HG02884 (cell line): ENCODE data around the gene CPEB4.

ENCODE experiments used
- ATAC-seq: cut with Tn5 transposase; IDR thresholded peaks from one replicate; pipeline ENCODE4 v1.9.1; 2021; ENCODE audit warnings: mild to moderate bottlenecking, moderate library complexity; ENCODE audit not compliant: unreplicated experiment

Gene CPEB4

DNA sequence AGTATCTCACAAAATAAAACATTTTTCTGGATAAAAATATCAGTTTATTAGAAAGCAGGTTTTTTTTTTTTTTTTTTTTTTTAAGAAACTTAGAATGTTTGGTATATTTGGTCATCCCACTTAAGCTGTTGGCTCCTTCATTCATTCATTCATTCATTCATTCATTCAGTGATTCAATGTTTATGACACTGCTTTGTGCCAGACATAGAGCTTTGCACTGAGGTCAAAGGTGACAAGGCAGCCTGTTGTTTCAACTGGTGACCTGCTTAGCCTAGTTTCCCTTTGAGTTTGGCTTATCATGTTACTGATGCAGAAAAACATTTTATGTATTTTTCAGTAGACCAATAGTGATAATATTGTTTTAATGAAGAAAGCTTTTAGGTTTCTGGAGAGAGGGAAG lies 23.5 kb downstream of the CPEB4 start:
- no peak for ATAC-seq

DNA sequence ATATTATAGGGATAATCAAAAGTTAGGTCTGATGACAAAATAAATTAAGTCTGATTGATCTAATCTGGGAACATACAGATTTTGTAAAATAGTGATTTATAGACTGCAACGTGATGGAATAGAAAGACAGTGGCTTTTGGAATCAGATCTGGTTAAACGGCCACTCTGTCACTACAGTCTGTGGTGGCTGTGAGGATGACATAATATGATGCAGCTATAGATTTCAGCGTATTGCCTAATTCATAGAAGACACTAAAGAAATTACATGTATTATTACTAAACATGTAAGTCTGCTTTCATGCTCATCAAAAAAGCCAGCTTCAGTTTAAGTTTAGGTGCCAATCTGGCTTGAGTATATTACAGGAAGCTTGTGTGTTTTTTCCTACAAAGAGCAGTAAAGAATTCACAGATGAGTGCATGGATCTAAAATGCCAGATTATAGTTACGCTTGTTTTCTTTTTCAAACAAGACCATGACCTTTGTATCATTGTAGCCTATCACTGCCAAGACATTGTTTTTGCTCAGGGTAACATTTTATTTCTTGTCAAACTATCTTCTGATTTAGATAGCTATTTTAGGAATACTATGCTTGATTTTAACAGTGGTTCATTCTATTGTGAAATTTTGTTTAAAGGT lies 25.7 kb downstream of the CPEB4 start:
- no peak for ATAC-seq

DNA sequence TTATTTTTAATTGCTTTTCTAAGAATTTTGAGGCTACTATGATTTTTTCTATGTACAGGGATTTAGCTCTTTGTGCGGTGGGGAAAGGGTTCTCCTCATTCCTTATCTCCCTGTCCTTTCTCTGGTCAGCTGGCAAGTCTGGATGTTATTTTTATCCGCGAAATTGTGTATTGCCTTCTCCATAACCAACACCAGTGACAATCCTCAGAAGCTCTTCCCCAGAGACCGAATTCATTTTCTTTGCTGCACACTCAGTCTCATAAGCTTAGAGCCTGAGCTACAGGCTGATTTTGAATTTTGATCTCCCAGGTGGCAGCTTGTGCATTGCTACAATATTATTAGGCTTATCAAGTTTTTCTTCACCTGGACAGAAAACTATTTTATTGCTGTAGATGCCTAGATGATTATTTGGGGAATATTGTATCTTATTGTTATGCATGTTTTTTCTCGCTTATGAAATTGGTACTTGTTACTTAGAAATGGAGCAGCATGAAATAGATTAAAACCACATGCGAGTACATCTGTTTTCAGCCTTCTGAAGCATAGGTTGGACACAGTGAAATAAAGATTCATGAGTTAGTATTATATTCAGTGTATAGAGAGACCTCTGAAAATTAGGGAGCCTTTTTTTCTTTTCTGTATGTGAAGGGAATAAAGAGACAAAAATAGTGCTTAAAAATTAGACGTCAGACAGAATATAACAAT lies 27.3 kb downstream of the CPEB4 start:
- no peak for ATAC-seq

DNA sequence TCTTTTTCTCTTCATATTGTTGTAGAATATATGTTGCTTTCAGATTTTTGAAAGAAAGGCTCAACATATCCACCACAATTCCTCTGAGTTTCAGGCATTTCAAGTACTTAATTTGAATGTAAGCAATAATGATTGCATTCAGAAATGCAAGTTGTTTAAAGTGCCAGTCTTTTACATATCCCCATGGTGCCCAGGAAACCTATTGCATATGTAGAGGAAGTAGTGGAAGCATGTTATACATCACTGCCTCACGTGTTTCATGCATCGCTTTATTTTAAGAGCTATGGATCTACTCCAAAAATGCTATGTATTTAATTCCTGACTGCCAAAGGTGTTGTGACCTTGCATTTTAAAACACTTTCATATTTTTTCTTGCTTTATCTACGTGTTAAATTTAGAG lies 28.1 kb downstream of the CPEB4 start:
- ATAC-seq = no peak

DNA sequence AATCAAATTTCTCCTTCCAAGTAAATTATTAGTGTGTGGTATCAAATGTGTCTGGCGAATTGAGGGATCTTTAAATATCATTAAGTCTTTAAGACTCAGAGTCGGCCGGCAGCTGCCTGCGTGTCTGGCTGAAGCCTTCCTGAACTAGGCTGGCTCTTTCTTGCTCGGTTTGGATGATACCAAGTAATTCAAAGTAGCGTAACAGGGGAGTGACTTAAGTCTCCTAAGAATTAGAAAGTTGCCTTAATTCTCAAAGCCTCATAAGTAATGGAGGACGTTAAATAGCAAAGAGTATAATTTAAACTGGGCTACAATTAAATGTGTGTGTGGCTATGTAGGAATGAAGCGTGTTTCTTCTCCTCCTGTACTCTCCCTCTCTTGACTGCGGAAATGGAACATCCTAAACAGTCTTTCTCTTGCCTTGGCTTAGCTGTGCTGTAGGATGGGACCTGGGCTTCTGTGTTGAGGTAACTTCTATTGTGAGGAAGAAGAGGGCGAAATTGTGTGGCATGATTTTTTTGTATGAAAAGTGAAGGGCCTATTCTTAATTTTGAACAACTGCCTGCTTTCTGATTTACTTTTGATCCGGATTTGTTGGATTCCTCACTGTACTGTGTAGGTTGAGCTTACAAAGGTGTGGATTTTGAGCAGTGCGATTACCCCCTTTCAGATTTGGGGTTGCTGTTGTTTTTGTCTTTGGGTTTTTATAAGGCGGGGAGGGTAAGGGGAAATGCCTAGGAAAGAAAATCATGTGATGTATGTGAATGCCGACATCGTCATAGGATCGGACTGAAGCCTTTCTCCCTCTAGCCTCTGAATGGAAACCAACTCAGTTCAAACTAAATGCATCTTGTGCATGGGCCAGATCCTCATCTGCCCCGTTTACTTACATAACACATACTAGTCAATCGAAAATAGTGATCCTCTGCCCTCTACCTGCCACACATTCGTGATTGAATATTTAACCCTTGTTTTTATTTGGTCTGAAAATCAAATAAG lies 29.9 kb downstream of the CPEB4 start:
- ATAC-seq = peak; percentile 86

DNA sequence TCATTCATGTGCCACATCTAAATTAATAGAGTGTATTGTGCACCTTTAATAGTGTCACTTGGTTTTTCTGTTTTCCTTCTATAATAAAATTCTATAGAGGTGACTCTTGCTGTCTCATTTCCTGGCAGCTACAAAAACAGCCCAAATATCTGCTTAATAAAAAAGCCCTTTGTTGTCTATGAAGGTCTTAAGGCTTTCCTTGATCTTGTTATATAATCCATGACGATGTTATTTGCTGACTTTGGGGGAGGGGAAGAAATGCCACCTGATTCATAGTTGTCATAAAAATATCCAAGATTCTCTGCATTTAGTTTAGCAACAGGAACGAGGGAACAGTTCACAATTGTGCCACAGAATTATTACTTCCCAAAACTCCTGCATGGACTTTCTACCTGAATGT lies 31.3 kb downstream of the CPEB4 start:
- ATAC-seq = no peak

DNA sequence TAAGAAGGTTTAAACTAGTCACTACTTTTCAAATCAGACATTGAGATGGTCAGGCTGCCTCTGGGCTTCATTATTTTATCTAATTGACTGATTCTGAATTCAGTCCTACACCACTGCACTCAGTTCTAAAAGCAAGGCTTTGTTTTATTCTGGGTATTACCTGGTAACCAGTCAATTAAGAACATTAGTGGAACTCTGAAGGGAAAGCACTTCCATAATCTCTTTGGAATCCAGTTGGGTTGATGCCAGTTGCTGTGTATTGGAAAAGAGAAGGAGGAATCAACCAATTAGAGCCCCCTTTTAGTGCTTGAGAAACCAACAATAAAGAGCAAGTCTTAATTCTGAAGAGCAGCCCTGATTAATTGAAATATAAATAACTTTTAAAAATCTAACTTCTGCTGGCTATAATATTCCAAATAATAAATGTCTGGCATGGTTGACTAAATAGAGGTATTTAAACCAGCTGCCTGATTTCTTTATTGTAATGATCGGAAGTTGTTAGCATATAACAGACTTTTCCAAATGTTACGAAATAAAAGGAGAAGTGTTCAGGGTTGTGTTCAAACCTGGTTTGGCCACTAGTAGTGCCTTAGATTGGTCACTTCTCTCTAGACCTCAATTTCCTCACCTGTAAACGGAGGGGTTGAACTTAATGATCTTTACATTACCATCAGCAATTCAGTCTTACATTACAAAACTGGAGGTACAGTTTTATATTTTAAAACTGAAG lies 32.0 kb downstream of the CPEB4 start:
- ATAC-seq = no peak

DNA sequence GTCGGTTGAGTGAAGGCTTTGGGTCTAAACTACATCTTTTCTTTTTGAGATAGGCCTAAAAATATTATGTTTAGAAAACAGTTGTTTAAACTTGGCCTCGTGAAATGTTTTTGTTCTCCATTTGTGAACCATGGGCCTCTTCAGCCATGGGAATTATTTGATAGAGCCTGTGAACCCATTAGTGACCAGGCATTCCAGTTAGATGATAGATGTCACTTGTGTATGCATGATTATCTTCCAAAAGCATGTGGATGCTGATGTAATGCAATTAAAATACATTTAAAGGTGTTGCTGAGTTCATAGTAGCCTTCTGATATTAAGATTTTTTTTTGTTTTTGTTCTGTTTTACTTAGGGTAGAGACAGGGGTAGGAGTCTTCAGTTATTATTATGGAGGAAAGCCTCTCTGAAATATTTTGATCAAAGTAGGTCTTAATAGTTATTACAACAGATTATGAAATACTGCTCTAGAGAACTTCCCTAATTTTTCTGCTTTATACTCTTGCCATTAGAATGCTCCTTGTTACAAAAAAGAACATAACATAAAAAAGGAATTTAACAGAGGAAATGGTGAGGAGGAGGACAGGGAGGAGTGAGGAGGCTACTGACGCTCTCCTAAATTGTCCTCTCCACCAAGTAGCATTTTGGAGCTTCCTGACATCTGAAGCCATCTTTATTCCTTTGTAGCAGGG lies 32.9 kb downstream of the CPEB4 start:
- no peak for ATAC-seq

DNA sequence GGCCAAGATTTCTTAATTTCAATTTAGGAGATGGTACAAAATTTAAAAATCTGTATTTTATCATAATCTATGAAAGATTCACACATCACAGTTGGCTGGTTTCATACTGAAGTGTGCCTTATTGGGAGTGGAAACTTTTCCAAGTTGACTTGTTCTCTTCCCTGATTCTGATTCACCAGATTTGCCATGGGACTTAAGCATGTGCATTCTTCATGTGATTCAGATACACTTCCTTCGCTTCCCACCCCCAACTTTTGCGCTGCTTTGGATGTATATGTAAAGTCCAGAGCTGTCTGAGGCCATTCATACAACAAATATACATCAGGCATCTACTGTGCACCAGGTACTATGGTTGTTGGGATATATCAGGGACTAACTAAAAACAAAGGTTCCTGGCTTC lies 34.4 kb downstream of the CPEB4 start:
- no peak for ATAC-seq

DNA sequence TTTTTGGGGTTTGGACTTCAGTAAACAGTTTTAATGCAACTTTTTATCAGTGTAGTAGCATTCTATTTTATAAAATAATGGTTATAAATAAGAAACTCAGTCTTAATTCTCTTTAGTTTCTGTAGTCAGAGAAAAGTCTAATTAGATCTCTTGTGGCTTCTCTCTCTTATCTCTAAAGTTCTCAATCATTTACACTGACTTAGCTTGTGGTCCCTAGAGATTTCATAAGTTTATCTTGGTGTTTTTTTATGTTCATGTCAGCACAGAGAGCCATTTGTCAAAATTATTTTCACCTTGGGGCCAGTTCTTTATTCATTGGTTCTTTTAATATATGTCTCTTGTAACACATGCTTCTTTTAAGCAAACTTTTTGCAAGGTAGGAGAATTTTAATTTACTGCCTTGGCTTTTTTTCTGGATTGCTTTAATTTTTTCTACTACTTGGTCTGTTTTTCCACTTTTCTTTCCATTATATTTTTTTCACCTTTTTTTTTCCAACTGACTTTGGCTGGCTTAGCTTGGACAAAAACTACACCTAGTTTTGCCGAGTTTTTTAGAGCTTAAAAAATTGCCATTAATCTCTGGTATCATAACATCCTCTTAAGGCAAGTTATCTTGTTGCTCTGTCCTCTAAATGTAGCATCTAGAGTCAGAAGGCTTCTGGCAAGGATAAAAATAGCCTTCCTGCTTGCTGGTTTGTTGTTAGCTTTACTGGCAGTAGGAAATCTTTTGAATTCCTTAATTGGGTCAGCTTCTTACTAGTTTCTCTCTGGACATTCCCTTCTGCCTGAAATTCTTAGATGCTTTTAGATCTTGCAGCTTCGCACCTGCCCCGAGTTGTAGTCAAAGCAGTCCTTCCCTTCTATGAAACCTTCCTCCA lies 35.3 kb downstream of the CPEB4 start:
- no peak for ATAC-seq

DNA sequence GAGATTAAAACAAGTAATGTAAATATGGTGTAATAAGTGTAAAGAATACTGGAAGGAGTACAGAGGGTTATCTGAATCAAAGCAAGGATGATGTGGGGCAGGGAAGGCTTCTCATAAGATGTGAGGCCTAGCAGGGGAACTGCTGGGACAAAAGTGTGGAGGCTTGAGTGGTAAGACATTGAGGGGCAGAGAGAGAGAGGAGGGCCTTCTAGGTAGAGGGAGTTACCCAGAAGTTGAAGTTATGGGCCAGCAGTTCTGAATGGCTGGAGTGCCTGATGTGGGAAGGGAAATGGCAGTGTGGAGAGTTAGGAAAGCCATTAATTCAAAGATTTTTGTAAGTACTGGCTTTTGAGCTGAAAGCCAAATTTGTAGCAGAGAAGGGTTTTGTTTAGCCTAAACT lies 36.8 kb downstream of the CPEB4 start:
- no peak for ATAC-seq

DNA sequence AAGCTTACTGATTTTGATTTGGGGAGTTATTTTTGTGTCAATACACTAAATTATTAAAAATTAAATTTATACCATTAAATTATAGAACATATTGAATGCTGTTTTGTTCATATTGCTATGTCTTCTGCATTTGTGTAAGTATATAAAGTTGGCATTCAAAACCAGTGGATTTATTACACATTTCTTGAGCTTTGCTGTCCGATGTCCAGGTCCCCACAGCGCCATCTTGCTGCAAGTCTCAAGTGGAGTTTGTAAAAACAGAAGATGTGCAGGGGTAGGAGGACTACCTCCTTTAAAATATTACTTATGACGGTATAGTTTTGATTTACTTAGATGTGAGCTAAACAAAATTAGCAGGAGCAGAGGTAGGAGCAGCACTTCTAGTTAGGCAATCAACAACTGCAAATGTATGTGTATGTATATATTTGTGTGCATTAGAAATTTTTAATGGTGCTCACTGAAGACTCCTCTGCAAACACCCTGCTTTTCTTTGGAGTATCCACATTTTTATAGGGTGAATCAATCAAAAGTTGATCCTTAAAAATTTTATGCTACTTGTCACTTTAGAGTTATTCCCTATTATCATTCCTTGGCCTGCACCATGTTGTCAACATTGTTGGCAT lies 37.4 kb downstream of the CPEB4 start:
- ATAC-seq = no peak

DNA sequence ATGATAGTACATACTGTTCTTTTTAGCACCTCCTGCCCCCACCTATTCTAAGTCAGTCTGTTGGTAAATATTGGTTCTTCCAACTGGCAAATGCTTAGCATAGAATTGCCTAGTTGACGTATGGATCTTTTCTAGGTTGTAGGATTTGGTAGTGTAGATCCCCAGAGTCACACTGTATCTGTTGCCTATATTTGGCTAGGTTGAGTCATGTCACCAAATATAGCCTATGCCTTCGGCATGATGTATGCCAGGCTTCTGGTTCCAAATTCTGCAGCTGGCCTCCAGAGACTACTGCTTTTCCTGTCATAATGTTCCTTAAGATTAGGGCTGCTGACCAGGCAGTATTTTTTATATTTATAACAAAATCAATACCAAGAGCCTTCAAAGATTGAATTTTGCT lies 38.2 kb downstream of the CPEB4 start:
- ATAC-seq = no peak

DNA sequence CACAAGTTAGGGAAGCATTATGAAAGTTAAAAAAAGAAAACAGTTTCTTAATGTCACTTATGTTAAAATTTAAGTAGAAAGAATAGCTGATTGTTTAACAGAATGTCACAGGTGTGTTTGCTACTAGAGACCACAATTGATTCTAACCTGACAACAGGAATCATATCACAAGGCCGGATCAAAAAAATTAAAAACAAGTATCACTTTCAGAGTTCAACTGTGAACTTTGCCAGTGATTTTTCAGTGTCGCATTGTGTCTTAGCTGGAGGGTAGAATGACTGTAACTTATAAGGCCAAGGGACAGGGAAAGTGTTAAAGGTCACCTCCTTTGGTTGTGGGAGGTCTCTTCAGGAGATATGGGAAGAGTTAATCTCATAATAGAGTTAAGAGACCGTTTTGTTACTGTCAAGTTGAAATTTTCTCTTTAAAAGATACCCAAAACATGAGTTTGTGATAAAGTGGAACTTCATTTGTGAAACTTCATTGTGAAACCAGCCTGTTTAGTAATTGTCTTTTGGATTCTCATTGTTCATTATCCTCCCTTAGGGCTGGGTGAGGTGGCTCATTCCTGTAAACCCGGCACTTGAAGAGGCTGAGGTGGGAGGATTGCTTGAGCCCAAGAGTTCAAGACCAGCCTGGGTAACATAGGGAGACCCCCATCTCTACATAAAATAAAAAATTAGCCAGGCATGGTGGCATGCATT lies 40.9 kb downstream of the CPEB4 start:
- no peak for ATAC-seq

DNA sequence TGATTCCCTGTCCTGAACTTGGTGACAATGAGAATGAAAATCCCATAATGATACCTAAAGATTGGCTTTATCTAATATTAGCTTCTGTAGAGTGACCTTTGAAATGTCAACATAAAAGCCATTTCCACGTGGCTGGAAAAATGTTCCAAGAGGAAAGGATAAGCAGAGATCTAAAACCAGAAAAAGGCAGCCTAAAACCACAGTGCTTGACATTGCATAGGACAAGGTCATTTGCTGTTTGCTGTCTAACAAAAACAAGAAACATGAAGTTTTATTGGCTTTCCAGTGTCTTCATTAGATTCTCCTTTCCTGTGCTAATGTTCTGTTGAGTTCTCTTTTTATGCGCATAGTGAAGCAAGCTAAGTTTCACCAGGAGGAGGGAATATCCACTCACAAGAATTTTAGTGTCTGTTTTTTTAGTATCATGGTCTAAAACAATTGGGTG lies 44.6 kb downstream of the CPEB4 start:
- no peak for ATAC-seq

DNA sequence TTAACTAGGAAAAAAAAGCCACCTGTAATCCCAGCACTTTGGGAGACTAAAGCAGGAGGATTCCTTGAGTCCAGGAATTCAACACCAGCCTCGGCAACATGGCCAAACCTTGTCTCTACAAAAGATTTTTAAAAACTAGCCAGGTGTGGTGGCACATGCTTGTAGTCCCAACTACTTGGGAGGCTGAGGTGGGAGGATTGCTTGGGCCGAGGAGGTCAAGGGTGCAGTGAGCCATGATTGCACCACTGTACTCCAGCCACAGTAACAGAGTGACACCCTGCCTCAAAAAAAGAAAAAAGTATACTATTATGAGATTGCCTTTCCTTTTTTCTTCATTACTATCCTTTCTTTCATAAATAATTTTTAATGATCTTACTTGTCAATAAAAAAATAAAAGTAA lies 45.8 kb downstream of the CPEB4 start:
- ATAC-seq = no peak

DNA sequence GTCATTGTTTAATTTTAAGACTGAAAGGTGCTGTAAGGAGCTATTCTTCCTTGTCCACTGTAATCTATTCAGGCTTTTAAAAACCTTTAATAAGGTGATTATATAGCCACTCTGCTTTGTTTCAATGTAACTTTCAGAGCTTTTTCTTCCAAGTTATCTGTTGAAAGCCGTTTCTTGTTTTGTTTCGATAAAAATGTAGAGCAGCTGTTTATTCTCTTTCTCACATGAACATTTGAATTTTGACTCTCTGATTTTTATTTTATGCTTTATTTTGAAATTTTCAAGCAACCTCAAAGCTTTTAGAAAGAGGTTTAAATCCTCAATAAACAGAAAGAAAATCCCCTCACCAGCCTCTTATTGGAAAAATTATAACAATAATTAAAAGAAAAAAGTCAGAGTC lies 47.2 kb downstream of the CPEB4 start:
- ATAC-seq = no peak

DNA sequence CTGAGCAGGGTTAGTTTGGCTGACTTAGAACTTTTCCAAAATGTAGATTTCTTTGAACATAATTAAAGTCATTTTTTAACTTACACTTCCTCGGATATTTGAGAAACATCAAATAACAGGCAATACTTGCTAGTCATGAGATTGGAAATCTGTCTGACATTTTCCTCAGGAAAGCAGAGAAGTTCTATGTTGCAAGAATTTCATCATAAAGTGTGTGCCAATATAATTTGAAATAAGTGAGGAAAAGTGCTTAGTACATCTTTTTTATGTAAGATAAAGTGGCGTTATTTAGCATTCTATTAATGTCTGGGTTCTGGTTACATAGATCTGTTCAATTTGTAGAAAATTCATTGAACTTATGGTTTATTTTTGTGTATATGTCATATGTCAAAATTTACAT lies 52.1 kb downstream of the CPEB4 start:
- ATAC-seq = no peak
